Sigmoid colon (tissue), 7 donors: ENCODE measurements around the gene PDGFRB. TPM values are rescaled to one million over a fixed set of nuclear protein-coding genes. Genes with fewer than 3 reads are reported as not detected.
A peak's percentile ranks its signal among the peaks of the same experiment; 100 is the strongest.

ENCODE experiments used
- DNase-seq: peaks from one replicate; pipeline ENCODE4 v3.0.0-alpha.2; 2019
- H3K27ac ChIP-seq, 4 donors: fragments of 200-600 bp; sonication (generic); one replicate each; pipeline ENCODE4 v1.5.1; 2016 to 2019; ENCODE audit warnings: mild to moderate bottlenecking in 1 of 4
- H3K27me3 ChIP-seq, 3 donors: fragments of 200-600 bp; sonication (generic); one replicate each; pipeline ENCODE4 v1.5.1; 2019; ENCODE audit warnings: mild to moderate bottlenecking in 1 of 3
- H3K36me3 ChIP-seq, 4 donors: fragments of 200-600 bp; sonication (generic); one replicate each; pipeline ENCODE4 v1.5.1; 2016 to 2019
- H3K4me1 ChIP-seq, 4 donors: fragments of 200-600 bp; sonication (generic); one replicate each; pipeline ENCODE4 v1.5.1; 2017 to 2019
- H3K4me3 ChIP-seq, 4 donors: fragments of 200-600 bp; sonication (generic); one replicate each; pipeline ENCODE4 v1.5.1; 2017 to 2019; ENCODE audit warnings: mild to moderate bottlenecking in 2 of 4, moderate library complexity in 1 of 4
- H3K9me3 ChIP-seq, 4 donors: fragments of 200-600 bp in 3 of 4; sonication (generic) in 3 of 4; one replicate each; pipeline versions ENCODE4 v1.5.1 to v1.6.1; 2013 to 2019
- CTCF ChIP-seq, 4 experiments: fragments of 450-650 bp in 3 of 4; fragments of 200-600 bp in 1 of 4; IDR thresholded peaks; one replicate each; pipeline ENCODE4 v1.5.1; 2016 to 2019; ENCODE audit warnings: antibody characterized with exemption in 4 of 4, mild to moderate bottlenecking in 3 of 4, moderate library complexity in 2 of 4
- EP300 ChIP-seq, 4 donors: sonication (generic); formaldehyde crosslinking; IDR thresholded peaks; one replicate each; pipeline ENCODE4 v1.6.1; 2017; ENCODE audit warnings: antibody characterized with exemption in 4 of 4
- POLR2A ChIP-seq, 2 donors: fragments of 450-650 bp; IDR thresholded peaks; one replicate each; pipeline ENCODE4 v1.6.1; 2016; ENCODE audit warnings: antibody characterized with exemption in 2 of 2, mild to moderate bottlenecking in 2 of 2, moderate library complexity in 2 of 2
- POLR2AphosphoS5 ChIP-seq, 4 donors: sonication (generic); formaldehyde crosslinking; IDR thresholded peaks; one replicate each; pipeline ENCODE4 v1.6.1; 2017; ENCODE audit warnings: antibody characterized with exemption in 4 of 4
- WGBS, 2 donors: extraction: QIAGEN DNeasy Blood & Tissue Kit; methylation state at CpG; one replicate each; pipeline ENCODE4 v1.1.7; 2013; 5-methylcytosine and 5-hydroxymethylcytosine counted together
- intact Hi-C: fragments of 100-400 bp; cut with DNase I; formaldehyde crosslinking; loops from one replicate; pipeline ENCODE4 v1.15.1; 2023
- polyA plus RNA-seq, 3 donors: library from polyadenylated mRNA; stranded (reverse); fragments of 200-250 nt; gene quantifications; one replicate each; pipeline ENCODE4 v1.2.3, GENCODE V29; 2013
- total RNA-seq, 4 donors: library from RNA; depleted of rRNA; stranded (reverse); fragments of >200 nt; gene quantifications; one replicate each; pipeline ENCODE4 v1.1.0, GENCODE V29; 2016
- donor health status: healthy with polysubstance abuse.
- donor health status: Bipolar disorder and iron deficiency.
- donor health status: healthy.

The PDGFRB gene
- total and polyA plus RNA-seq, 7 donors, result 3.9 to 104 (median 54.9) TPM

DNA sequence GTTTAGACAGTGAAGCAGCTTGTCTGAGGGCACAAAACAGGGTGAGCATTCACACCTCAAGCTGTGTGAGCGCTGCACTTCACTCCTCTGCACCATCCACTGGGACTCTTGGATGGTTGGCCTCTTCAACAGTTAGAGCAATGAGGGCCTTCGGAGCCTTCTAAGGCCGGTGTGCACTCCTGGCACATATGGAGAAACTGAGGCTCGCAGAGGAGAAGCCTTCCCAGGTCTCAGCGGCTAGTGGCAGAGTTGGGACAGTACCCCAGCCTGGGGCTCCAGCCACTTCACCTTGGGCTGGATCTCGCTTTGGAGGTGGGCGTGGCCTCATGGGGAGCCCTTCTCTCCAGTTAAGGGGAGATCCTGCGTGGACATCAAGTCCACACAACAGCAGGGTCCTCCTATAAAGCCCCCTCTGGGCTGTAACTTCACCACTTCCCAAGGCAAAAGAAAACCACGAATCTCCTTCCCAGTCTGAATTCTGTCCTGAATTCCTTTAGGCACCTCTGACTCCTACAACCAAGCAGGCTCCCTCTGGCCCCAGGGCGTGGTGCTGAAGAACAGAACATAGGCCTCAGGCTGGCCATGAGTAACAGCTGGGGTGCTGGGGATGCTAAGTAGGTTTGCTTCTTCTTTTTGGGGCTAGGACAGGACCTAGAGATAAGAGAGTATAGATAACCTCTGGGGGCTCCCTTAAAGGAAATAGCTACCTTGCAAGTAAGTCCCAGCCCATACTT, 38.8 kb downstream of the PDGFRB start:
- H3K9me3 ChIP-seq, result no peaks in the 10 kb centered on the region
- H3K27me3 ChIP-seq, result no peaks in the 10 kb centered on the region
- peaks cover 0 to 12% (median 0%) of the 10 kb centered on the region in 4 donors for H3K4me1 ChIP-seq
- intact Hi-C loops, result no loop called here
- no peak overlapping the region for H3K27ac ChIP-seq
- H3K36me3 ChIP-seq, result peaks cover 8 to 67% (median 23%) of the 10 kb centered on the region in 4 donors
- WGBS, 2 donors, result 90 to 91% methylated on average over 10 of the region's 10 CpGs
- peak; percentile 50 for DNase-seq
- no peak for TF ChIP-seq POLR2A (IDR thresholded peaks at IDR 0.05)
- no peak for TF ChIP-seq EP300 (IDR thresholded peaks at IDR 0.05)
- no peak for TF ChIP-seq POLR2AphosphoS5 (IDR thresholded peaks at IDR 0.05)
- TF ChIP-seq CTCF (IDR thresholded peaks at IDR 0.05), result no peak
- no peak overlapping the region for H3K4me3 ChIP-seq

DNA sequence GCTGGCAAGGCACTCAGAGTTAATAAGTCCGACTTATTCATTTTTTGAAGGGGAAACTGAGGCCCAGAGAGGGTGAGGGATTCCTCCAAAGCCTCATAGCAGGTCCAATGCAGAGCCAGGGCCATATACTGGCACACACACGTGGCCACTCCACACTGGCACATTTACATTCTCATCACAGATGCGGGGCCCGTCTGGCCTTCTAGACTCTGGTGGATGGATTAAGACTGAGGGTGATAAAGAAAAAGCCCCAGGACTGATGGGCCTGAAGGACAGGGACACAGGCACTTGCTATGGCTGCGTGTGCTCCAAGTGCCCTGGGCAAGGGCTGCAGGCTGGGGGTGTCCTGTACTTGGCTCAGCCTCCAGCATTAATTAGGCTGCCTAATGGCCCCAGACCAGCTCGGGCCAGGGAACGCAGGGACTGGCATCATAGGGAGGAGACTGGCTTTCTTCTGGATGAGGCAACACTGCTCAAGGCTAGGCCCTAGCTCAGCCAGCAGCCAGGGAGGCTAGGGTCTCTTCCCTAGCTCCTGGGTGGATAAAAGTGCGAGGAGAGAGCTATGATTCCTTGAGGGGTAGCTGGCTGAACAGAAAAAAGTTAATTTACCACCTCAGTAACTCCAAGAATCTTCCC, 40.8 kb downstream of the PDGFRB start:
- Histone ChIP-seq H3K27ac (no peak overlapping the region), H3K36me3 (peaks cover 6 to 48% (median 16%) of the 10 kb centered on the region in 4 donors)
- intact Hi-C loops, result no loop called here

DNA sequence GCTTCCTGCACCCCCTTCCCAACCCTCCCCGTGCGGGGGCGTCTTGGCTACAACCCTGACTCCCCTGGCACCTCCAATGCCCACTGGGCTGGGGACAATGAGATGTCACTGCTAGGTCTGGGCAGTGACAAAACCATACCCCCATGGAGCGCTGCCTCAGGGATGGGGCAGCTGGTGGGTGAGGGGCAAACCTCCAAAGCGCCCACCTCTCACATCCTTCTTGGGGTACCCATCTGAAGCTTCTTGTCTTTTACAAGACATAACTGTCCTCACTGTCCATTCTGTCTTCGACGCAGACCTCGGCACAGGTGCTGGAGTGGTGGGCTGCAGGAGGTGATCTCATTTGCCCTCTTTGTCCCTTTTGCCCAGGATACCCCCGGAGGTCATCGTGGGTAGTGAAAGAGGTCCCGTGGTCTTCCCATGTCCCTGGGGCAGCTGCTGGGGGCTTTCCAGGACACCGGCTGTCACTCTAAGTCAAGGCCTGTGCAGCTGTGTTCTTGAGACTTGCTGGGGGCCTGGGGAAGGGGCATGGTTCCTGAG, 41.5 kb downstream of the PDGFRB start:
- DNase-seq, result no peak
- peaks cover 0 to 41% (median 10%) of the 10 kb centered on the region in 4 donors for H3K36me3 ChIP-seq
- intact Hi-C loops, result no loop called here
- H3K27me3 ChIP-seq, result no peaks in the 10 kb centered on the region
- no peak overlapping the region for H3K4me3 ChIP-seq
- H3K27ac ChIP-seq, result no peak overlapping the region
- no peaks in the 10 kb centered on the region for H3K9me3 ChIP-seq
- no peak for TF ChIP-seq POLR2AphosphoS5 (IDR thresholded peaks at IDR 0.05)
- 90 to 92% methylated on average over 12 of the region's 12 CpGs for WGBS, 2 donors
- peaks cover 0 to 12% (median 0%) of the 10 kb centered on the region in 4 donors for H3K4me1 ChIP-seq

More for the DNA sequence above, 40.8 kb downstream of the PDGFRB start:
- Histone ChIP-seq H3K9me3 (no peaks in the 10 kb centered on the region), H3K27me3 (no peaks in the 10 kb centered on the region), H3K4me3 (no peak overlapping the region), H3K4me1 (peaks cover 0 to 12% (median 0%) of the 10 kb centered on the region in 4 donors)
- 84 to 87% methylated on average over 8 of the region's 8 CpGs for WGBS, 2 donors
- TF ChIP-seq CTCF (IDR thresholded peaks at IDR 0.05), result no peak
- no peak for TF ChIP-seq EP300 (IDR thresholded peaks at IDR 0.05)
- no peak for TF ChIP-seq POLR2A (IDR thresholded peaks at IDR 0.05)
- TF ChIP-seq POLR2AphosphoS5 (IDR thresholded peaks at IDR 0.05), result no peak
- DNase-seq, result no peak

GRCh38 chr5:150113047-150113744, 42.4 kb downstream of the PDGFRB start:
- 77% methylated on average over 18 of the region's 18 CpGs for WGBS, 2 donors
- TF ChIP-seq POLR2A (IDR thresholded peaks at IDR 0.05), result no peak
- no peak for TF ChIP-seq POLR2AphosphoS5 (IDR thresholded peaks at IDR 0.05)
- TF ChIP-seq EP300 (IDR thresholded peaks at IDR 0.05), result no peak
- no peak for TF ChIP-seq CTCF (IDR thresholded peaks at IDR 0.05)
- intact Hi-C loops, result no loop called here
- Histone ChIP-seq H3K4me3 (no peak overlapping the region), H3K4me1 (peaks cover 0 to 12% (median 0%) of the 10 kb centered on the region in 4 donors), H3K27me3 (no peaks in the 10 kb centered on the region), H3K27ac (peak overlapping the region; percentile 23 to 36 (median 32)), H3K36me3 (peaks cover 0 to 31% (median 1%) of the 10 kb centered on the region in 4 donors), H3K9me3 (no peaks in the 10 kb centered on the region)
- peak; percentile 69 for DNase-seq
